SK-N-DZ (cell line): Measurements from ENCODE around the gene TIMM10. TPM values are rescaled to one million over a fixed set of nuclear protein-coding genes. Genes with fewer than 3 reads are reported as not detected.

Experiments
- DNase-seq: peaks from one replicate; pipeline ENCODE4 v3.0.0-alpha.2; 2015; ENCODE audit warnings: low spot score
- polyA plus RNA-seq, 2 experiments: library from polyadenylated mRNA; depleted of rRNA; stranded (reverse); fragments of >200 nt; gene quantifications; 2 replicates each; pipeline ENCODE4 v1.2.3, GENCODE V29; 2014

TIMM10 gene
- polyA plus RNA-seq (2014; cell fraction: cytosol; rRNA removed) = 76.1 and 111 TPM in 2 replicates
- polyA plus RNA-seq (2014; cell fraction: nucleus; rRNA removed) = 36.7 and 53.3 TPM in 2 replicates

DNA sequence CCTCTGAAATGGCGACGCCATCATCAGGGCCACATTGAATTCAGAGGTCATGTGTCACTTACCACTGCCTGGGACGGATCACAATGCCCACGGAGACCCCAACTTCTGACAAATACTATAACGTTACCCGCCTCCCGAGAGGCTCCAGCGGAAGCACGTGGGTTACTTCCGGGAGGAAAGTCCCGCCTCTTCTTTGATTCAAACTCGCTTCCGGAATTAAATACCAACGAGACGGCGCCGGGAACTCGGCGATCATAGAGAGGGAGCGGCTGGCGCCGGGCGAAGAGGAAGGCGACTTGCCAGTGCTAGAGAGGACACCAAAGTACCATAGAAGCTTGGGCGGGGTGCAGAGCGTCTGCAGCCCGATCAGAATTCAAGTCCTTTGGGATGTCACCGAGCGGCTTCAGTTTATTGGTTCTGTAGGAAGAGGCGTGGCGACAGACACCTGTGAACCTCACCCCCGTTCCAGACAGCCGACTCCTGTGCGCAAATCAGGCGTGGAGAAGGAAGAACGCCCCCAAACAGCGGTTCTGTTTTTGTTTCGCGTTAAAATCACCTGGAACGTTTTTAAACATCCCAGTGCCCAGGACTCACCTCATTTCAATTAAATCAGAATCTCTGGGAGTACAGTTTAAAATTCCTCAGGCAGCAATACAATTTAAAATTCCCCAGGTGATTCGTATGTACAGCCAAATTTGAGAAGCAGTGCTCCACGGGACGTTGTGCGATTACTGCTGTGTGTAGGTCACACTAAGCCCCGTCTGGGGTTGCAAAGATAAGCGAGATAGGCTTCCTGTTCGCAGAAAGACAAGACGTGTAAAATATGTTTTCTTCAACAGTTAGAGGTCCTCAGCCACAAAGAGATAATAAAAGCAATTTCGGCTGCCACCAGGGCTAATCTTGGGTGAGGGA, at the start of gene TIMM10:
Gene TIMM10 (minus strand): TSS at position 159 of the 912 bp plus-strand sequence. CDS start 565 bp downstream, outside the sequence.
- DNase-seq = peak; percentile 99

DNA sequence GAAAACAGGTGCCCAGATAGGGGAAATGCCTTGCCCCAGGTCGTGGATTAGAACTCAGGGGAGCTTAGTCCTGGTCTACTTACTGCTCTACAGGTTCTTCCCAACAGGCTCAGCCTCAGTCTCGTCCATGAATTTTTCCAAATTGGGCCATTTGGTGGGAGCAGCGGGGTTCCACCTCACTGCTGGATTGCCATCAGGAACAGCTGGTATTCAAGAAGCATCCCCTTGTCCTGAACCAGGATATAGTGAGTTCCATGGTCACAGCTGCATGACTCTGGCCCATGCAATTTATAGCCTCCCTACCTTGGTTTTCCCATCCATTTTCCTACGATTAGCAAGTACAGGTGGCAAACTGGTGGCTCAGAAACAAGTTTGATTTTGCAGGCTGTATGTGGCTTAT, 43.5 kb upstream of the TIMM10 start:
- DNase-seq = no peak

GRCh38 chr11:57571606-57572005, 41.1 kb upstream of the TIMM10 start:
- DNase-seq = no peak

DNA sequence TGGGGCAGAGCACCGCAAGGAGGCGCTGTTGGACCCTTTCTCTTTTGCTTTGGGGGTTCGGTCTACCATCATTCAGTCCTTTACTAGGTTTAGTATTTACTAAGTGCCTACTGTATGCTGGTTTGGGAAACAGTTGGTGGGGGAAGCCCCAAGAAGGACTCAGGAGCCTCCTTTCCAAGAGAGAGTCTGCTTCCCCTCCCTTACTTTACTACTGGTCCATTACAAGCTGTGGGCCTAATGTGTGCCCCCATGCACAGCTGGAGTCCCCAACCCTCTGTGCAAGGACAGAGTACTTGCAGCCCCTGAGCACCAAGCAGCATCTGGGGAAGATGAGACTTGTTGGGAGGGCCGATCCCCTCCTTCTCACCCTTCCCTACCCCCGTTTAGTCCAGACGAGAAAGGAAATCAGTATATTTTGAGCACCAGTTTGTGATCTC, 37.8 kb upstream of the TIMM10 start:
- DNase-seq = peak; percentile 81

GRCh38 chr11:57567515-57568329, 37.2 kb upstream of the TIMM10 start, which contains the start of gene UBE2L6:
Gene UBE2L6, minus strand, starts transcription at chr11:57567672. Its CDS starts 61 bp downstream, at chr11:57567611.
- peak; percentile 46 for DNase-seq

DNA sequence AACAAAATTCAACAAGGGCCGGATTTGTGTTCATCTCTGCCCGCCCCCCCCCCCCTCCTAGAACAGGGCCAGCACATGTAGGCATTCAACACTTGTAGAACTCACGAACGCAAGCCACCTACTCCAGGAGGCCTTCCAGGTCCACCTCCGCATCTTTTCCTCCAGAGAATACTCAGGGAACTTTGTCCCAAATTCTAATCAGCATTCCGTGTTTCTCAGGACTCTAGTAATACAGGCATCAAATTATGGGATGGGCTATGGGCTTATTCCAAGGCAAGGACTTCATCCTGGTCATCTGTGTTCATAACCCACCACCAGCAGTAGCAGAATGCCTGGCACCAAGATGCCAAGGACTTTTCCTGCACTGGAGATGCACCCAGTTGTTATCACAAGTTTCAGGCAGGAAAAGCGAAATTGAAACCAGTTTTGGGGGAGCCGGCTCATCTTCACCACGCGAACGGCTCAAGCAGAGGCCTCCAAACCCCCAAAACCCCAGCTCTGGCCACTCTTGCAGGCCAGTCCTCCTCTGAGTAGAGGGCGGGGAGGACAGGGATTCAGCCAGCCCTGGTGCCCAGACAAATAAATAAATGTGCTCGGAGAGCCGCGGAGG, 36.5 kb upstream of the TIMM10 start:
- no peak for DNase-seq

DNA sequence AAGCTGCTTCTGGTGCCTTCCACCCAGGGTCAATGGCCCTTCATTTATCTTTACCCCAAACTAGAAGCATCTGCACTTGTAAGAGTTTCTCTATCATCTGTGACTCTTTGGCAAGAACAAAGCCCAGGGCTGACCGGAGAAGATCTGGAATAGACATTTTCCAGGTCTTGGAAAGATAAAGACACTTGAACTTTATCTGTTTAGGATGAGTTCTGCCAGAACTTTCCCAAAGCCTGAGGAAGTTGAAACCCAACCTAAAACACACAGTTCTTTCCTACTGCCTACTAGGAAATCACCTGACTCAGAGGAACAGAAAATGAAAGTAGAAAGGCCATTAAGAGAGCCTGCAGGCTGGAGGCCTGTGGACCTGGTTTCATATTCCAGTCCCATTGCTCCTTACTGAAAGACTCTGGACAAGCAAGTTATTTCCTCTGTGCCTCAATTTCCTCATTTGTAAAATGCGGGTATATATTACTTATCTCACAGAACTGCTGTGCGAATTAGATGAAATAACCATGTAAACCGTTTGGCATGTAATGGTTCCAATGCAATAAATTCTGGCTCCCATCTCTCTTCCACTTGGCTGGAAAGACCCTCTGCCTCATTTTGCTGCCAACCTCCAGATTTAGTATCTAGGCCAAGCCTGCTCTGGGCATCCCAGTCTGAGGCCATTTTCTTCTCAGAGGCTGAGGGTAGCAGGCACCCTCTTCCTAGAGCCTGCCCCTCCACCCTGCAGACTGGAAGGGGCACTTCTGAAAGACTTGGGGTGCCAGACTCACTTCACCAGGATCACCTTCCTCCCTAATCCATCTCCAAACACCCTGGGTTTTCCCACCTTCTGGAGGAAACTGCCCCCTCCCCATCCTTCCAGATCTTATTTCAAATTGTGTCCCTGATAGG, 35.7 kb upstream of the TIMM10 start:
- DNase-seq = no peak

DNA sequence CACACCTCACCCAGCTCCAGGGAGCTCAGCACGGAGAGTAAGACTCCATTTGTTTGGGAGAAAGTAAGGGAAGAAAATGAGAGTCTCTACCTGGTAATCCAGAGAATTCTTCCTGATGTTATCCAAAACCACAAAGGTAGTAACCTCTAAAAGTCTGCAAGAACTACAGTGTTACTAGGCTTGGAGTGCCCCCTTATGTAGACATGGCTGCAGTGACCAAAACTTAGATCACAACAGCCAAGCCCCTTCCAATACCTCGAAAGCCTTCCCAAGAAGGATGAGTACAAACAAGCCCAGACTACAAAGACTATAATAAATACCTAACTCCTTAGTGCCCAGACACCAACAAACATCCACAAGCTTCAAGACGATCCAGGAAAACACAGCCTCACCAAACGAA, 32.0 kb upstream of the TIMM10 start:
- DNase-seq = no peak

DNA sequence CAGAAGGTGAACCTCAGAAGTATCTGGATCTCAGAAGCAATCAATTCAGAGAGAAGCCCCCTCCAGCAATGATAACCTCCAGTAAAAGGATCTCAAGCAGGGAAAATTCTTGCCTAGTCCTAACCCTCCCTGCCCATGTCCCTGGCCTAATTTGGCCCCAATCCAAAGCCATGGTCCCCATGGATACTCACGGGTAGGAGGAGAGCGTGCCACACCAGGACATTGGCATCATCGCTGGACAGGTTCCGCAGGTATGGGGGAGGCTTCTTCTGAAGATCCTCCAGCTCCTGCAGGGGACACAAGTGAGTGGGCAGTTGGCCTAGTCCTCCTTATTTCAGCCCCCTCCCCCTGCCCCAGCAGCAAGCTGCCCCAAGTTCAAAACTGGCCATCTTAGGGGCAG, 29.6 kb upstream of the TIMM10 start:
- no peak for DNase-seq

GRCh38 chr11:57556041-57556440, 25.5 kb upstream of the TIMM10 start:
- no peak for DNase-seq

GRCh38 chr11:57555393-57555792, 24.8 kb upstream of the TIMM10 start:
- DNase-seq = no peak

DNA sequence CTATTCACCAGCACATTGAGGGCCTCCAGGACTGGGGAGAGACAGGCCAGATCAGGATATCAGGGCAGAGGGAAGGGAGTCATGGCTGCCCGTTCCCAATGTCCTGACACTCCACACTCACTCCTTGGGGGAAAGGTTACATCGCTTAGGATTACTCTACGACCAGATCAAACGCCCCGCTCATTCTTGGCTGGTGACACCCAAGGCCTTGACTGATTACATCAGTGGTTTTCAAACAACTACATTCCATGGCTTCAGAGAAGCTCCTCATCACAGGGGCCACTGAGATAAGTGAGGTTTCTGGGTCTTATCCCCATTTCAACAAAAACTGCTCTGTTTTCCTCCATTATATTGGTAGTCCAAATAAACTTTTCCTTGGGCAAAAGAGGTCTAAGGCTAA, 21.9 kb upstream of the TIMM10 start:
- no peak for DNase-seq

DNA sequence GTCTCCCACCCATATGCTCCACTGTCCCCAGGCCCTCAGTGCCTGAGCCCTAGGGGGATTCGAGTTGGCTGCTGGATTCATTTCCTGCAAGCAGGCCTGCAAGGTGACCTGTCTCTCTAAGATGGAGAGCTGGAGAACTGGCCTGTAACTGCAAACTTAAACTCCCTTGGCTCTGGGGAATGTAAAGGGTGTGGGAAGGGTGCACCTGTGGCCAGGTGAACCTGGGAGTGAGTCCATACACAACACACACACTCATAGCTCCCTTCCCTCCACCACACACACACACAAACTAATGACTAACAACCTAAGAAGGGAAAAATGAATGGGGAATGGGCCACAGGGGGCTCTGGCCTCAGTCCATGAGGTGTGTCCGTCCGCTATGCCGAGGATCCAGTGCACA, 21.4 kb upstream of the TIMM10 start:
- DNase-seq = no peak

DNA sequence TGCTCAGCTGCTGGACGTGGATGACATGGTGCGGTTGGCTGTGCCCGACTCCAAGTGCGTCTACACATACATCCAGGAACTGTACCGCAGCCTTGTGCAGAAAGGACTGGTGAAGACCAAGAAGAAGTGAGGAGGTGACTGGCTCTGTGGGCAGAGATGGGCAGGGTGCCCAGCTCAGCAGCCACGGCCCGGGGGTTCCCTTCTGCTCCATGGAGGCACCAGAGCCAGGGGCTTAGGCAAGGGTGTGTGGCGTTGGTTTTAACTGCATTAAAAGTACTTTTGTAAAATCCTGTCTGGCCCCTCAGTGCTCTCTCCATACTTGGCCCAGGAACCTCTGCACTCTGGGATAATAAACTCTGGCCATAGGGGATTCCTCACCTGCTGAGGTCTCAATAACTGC, 19.4 kb upstream of the TIMM10 start:
- DNase-seq = no peak

- DNase-seq = no peak
Observed at GRCh38 chr11:57547854-57548377, 17.4 kb upstream of the TIMM10 start.

- DNase-seq = peak; percentile 37
Observed at GRCh38 chr11:57546869-57547475, 16.4 kb upstream of the TIMM10 start.

GRCh38 chr11:57546451-57546850, 15.9 kb upstream of the TIMM10 start:
- no peak for DNase-seq

DNA sequence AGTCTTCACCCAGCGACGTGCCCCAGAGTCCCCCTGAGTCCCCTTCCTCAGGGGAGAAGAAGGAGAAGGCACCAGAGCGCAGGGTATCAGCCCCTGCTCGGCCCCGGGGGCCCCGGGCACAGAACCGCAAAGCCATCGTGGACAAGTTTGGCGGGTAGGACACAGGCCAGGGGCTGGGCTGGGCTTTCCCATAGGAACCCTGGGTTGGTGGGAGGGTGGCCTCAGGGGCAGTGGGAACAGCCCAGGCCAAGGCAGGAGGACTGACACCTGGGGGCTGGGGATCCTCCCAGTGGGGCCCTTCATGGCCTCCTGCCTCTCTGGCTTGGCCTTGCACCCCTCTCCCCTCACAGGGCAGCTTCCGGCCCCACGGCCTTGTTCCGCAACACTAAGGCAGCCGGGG, 15.3 kb upstream of the TIMM10 start:
- no peak for DNase-seq

GRCh38 chr11:57544566-57544965, 14.0 kb upstream of the TIMM10 start:
- no peak for DNase-seq

DNA sequence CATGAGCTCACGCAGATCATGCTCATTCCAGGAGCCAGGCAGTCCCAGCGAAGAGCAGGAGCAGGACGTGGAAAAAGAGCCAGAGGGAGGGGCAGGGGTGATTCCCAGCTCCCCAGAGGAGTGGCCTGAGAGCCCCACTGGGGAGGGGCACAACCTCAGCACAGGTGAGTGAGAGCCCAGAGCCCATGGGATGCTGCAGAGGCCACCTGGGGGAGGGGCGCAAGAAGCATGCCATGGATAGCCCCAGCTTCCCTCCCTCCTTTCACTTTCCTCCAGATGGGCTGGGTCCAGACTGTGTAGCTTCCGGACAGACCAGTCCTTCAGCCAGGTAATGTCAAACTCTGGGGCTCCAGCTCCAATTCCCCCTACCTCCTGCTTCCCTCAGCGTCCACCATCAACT, 13.0 kb upstream of the TIMM10 start:
- no peak for DNase-seq
